HG03432 (cell line): ENCODE results near the gene TBXAS1.

ENCODE experiments used
- ATAC-seq: cut with Tn5 transposase; IDR thresholded peaks from one replicate; pipeline ENCODE4 v1.9.1; 2021; ENCODE audit warnings: mild to moderate bottlenecking, moderate library complexity; ENCODE audit not compliant: unreplicated experiment

Gene TBXAS1

GRCh38 chr7:139854124-139854511, 25.1 kb downstream of the TBXAS1 start:
- no peak for ATAC-seq

DNA sequence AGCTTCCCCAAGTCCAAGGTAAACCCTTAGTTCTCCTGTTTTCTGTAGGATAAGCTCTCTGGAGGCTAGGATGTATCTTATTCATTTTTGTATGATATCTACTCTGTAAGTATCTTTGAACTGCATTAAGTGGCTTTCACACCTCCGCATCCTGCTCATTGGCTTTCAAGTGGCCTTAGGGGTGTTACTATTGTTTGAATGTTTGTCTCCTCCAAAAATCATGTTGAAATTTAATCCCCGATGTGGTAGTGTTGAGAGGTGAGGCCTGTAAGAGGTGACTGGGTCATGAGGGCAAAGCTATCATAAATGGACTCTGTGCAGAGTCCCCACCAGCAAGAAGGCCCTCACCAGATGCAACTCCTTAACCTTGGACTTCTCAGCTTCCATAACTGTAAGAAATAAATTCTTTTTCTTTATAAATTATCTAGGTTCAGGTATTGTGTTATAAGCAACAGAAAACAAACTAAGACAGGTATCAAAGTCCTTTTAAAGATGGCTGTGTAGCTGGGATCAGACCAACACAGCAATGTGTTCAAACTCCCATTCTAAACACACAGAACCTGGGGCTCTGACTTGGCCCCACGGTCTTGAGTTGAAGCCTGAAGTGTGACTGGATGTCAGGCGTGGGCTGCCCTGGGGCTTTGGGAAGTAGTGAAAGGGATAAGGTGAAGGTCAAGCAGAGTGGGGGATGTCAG, 25.9 kb downstream of the TBXAS1 start:
- no peak for ATAC-seq

DNA sequence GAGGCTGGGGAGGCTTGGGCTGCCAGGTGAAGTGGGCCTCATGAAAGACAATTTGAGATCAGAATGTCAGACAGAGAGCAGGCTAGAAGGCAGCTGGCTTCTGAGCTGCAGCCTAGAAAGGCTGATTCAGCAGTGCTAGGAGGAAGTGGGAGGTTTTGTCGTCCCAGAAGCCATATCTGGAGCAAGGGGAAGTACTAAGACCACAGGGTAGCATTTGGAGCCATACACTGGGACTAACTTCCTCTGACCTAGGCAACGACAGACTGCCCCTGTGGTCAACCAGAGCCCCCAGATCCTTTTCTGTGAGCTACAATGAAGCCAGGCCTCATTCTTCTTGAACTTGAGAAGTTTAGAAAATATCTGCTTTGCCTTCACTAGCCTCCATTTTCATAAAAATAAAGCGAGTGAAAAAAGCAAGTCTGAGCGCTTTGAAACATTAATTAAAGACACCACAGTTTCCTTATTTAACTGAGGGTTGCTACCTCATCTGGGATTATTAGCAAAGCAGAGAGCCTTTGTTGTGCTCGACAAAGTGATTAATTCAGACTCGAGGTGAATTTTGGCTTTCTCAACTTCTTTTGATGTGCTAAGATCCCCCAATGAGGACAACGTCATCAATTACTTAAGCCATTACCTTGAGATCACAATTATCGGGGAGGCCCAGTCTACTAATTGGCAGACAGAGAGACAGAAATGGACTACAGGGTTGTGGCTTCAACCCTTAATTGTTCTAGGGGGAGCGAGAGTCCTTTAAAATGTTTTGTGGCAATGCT, 26.6 kb downstream of the TBXAS1 start:
- peak; percentile 92 for ATAC-seq

- ATAC-seq = no peak
Observed at GRCh38 chr7:139857791-139858190, 28.7 kb downstream of the TBXAS1 start.

DNA sequence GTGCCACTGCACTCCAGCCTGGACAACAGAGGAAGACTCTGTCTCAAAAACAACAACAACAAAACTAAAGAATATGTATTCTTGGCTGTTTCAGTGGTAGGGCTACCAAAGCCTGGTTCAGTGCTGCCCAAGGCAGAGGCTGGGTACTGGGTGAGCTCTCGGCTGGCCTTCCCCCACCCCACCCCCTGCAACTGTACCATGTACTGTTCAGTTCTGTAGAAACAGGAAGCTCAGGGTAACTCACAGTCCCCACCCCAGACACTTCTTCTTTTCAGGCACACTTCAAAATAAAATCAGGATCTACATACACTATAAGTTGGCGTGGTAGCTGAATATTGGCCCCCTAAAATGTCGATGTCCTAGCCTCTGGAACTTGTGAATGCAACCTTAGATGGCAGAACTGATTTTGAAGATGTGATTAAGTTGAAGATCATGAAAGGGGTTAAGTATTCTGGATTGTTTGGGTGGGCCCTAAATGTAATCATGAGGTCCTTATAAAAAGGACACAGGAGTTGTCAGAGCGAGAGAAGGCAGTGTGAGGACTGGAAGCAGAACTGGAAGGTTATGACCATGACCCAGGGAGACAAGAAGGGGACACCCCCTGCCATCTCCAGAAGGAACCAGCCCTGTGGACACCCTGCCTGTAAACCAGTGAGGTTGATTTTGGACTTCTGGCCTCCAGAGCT, 31.2 kb downstream of the TBXAS1 start:
- no peak for ATAC-seq

DNA sequence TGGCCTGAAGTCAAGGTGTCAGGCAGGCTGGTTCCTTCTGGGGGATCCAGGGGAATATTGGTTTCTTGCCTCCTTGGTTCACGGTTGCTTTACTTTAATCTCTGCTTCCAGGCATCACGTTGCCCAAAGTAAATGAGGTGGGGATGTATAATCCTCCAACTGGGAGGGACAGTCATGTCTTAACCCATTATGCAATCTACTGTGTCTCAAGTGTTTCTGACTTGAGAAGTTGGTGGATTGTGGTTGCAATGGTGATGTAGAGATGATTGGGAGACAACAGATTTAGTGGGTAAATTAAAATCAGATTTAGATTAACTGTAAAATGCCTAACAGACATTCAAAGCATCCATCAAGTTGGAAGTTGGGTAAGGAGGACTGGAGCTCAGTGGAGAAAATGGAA, 32.7 kb downstream of the TBXAS1 start:
- no peak for ATAC-seq

DNA sequence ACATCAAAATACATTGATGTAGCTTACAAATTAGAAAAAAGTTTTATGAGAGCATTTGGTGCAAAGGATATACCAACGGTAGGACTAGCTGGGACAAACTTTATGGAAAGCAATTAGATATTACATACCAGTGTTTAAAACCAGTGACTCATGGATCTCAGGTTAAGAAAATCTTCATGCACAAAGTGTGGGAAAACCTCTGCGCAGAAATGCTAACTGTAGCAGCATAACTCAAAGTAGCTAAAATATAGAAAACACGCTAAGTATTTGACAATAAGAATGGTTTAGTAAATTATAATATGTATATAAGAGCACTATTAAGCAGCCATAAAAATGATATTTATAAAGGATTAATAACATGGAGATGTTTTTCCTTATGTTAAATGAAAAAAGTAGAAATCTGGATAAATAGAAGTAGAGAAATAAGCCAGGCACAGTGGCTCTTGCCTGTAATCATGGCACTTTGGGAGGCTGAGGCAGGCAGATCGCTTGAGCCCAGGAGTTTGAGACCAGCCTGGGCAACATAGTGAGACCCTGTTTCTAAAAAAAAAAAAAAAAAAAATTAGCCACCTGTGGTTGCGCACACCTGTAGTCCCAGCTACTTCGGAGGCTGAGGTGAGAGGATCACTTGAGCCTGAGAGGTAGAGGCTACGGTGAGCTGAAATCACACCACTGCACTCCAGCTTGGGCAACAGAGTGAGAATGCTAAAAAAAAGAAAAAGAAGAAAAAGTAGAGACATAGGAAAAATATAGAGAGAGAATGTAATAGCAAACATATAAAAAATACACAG, 37.2 kb downstream of the TBXAS1 start:
- ATAC-seq = no peak

DNA sequence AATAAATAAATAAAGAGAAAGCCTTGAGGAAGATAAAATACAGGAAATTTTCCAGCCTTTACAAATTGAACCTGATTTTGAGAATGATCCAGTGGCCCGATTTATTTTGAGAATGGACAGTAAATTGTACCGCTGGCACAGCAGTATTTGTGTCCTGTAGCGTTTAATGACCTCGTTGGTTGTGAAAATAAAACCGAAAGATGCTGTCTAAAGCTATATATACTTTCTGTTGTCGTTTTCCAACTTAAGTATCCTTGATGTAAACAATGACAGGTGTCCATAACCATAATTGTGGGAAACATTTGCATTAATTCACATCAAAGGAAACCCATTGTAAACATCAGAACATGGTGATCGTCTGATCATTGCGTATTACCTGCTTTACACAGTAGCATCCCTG, 38.8 kb downstream of the TBXAS1 start:
- no peak for ATAC-seq

- no peak for ATAC-seq
Observed at GRCh38 chr7:139869886-139870285, 40.8 kb downstream of the TBXAS1 start.

GRCh38 chr7:139870380-139870779, 41.3 kb downstream of the TBXAS1 start:
- ATAC-seq = no peak

- no peak for ATAC-seq
Observed at GRCh38 chr7:139871331-139871730, 42.3 kb downstream of the TBXAS1 start.

- no peak for ATAC-seq
Observed at GRCh38 chr7:139871820-139872219, 42.8 kb downstream of the TBXAS1 start.

- no peak for ATAC-seq
Observed at GRCh38 chr7:139873593-139874301, 44.7 kb downstream of the TBXAS1 start.

- ATAC-seq = no peak
Observed at GRCh38 chr7:139874302-139874629, 45.2 kb downstream of the TBXAS1 start.

DNA sequence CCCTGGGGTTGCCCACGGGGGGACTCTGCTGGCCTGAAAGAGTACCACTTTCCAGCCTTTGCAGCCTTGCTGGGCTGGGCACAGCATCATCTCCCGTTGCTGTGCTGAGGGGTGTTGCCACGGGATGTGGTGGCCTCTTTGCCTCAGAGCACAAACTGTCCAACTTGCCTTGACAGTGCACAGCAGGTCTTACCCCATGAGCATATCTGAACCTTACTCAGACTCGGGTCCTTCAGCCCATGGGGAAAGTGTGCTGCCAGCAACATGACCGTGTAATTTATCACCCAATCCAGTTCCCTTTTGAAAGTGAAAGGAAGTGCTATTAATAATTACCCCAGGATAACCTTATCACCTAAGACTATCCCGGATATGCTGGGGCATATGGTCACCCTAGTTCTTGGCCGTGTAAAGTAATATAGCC, 46.8 kb downstream of the TBXAS1 start:
- ATAC-seq = no peak

DNA sequence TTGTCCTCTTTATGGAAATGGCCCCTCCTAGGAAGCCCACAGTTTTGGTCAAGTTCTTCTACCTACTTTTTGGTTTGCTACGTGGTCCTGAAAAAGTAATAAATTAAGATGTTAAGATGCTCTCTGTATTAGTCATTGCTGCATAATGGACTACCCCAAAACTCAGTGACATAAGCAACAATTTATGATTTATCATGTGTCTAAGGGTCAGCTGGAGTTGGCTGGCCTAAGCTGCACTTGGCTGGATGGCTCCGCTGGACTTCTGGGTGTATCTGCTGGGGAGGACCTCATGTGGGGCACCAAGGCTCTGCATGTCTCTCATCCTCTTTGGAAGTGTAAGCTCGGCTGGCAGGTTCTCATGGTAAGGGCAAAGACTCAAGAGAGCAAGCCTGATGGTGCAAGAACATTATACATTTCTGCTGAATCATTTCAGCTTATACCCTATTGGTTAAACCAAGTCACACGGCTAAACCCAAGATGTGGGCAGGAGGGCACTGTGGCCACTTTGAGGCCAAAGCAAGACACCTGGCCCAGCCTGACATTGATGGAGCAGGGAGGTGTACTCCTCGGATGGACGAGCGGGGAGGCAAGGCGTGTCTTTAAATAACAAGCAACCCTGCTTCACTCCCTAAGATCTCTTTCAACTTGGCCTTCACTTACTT, 47.7 kb downstream of the TBXAS1 start:
- no peak for ATAC-seq

GRCh38 chr7:139883814-139884213, 54.8 kb downstream of the TBXAS1 start:
- no peak for ATAC-seq

GRCh38 chr7:139884441-139884840, 55.4 kb downstream of the TBXAS1 start:
- ATAC-seq = no peak

- ATAC-seq = no peak
Observed at GRCh38 chr7:139885511-139885910, 56.4 kb downstream of the TBXAS1 start.

- ATAC-seq = no peak
Observed at GRCh38 chr7:139886206-139886605, 57.1 kb downstream of the TBXAS1 start.
